ENCODE results near the gene TNS2. TPM values are rescaled to one million over a fixed set of nuclear protein-coding genes. Genes with fewer than 3 reads are reported as not detected.

Gene TNS2
- total and polyA plus RNA-seq, 2 donors (not counting 1 experiment from before 2014, with no cell fraction given): 0.60 to 1.3 TPM

DNA sequence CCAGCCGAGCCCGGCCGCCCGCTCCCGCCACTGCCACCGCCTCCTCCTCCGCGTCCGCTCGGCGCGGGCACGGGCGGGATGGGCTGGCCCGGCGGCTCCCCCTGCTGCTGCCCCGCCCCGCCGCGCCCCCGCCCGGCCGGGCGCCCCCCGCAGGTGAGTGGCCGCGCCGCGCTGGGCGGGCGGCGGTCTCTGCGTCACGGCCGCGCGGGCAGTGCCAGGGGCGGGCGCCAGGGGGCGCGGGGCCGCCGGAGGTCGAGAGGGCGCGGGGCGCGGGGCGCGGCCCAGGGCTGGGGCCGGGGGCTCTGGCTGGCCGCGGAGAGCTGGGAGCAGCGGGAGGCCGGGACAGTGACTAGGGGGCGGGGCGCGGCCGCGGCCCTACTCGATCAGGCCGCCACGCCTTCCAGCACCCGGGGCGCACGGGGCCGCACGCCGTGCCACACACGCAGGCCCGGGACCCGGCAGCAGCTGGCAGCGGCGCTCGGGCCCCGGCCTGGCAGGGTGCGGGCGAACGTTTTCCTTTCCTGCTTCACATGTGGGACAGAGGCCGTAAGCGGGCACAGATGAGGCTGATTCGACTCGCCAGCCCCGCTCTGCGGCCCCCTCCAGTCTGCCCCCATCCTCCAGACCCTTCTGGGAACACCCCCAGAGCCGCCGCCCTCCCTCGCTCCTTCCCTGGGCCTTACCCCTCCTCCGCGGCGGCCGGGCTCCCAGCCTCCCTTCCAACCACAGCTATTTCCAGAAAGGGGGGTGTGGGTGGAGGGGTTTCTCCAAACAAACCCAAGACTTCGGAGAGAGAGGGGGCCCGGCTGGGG, 2.4 kb upstream of the TNS2 start:
- Histone ChIP-seq H3K4me1 (ENCODE audit: control insufficient read depth in 2 of 2, insufficient read depth in 2 of 2, low read length in 2 of 2) (peaks cover 13 to 17% of the 10 kb centered on the region in 2 donors), H3K79me2 (ENCODE audit: control insufficient read depth, insufficient read depth, low read length) (no peaks in the 10 kb centered on the region), H3K9ac (ENCODE audit: low read length) (peak overlapping the region; percentile 92), H3K27ac (ENCODE audit: low read length in 2 of 2) (peak overlapping the region; percentile 38 to 65), H4K20me1 (ENCODE audit: control insufficient read depth, insufficient read depth, low read length, poor library complexity, severe bottlenecking) (no peaks in the 10 kb centered on the region), H3K4me2 (replicated peaks; ENCODE audit: low read depth, low read length, poor library complexity, severe bottlenecking) (peak overlapping the region; percentile 100), H3K4me3 (ENCODE audit: control extremely low read depth in 1 of 5, extremely low read depth in 1 of 5, insufficient read depth in 1 of 5, low read depth in 2 of 5, low read length in 4 of 5) (peak overlapping the region in 4 of 5 experiments; percentile 73 to 92 (median 84)), H3K9me3 (ENCODE audit: control extremely low read depth in 1 of 3, control insufficient read depth in 2 of 3, insufficient read depth in 1 of 3, low read length in 2 of 3) (no peaks in the 10 kb centered on the region), H2AFZ (ENCODE audit: insufficient read depth, low read depth, low read length, poor library complexity, severe bottlenecking) (peak overlapping the region; percentile 100), H3K36me3 (replicated peaks in 1 of 2; ENCODE audit: control extremely low read depth in 1 of 2, control insufficient read depth in 1 of 2, extremely low read depth in 1 of 2, insufficient read depth in 2 of 2, low read length in 1 of 2) (no peaks in the 10 kb centered on the region), H3K27me3 (replicated peaks in 1 of 4; ENCODE audit: control extremely low read depth in 1 of 4, control insufficient read depth in 3 of 4, insufficient read depth in 4 of 4, low read length in 3 of 4) (peaks cover 0 to 2% (median 0%) of the 10 kb centered on the region in 4 experiments)
- peak overlapping the region; percentile 68 for H3K27ac Mint-ChIP-seq
- peak; percentile 86 for DNase-seq
- TF ChIP-seq, protein P1, sequence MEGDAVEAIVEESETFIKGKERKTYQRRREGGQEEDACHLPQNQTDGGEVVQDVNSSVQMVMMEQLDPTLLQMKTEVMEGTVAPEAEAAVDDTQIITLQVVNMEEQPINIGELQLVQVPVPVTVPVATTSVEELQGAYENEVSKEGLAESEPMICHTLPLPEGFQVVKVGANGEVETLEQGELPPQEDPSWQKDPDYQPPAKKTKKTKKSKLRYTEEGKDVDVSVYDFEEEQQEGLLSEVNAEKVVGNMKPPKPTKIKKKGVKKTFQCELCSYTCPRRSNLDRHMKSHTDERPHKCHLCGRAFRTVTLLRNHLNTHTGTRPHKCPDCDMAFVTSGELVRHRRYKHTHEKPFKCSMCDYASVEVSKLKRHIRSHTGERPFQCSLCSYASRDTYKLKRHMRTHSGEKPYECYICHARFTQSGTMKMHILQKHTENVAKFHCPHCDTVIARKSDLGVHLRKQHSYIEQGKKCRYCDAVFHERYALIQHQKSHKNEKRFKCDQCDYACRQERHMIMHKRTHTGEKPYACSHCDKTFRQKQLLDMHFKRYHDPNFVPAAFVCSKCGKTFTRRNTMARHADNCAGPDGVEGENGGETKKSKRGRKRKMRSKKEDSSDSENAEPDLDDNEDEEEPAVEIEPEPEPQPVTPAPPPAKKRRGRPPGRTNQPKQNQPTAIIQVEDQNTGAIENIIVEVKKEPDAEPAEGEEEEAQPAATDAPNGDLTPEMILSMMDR (IDR thresholded peaks at IDR 0.05): peak; percentile 15
- no peak for TF ChIP-seq EZH2 (IDR thresholded peaks at IDR 0.05; ENCODE audit: borderline replicate concordance, insufficient read depth, low read depth, low read length, poor library complexity, severe bottlenecking)
- H3K9me3 Mint-ChIP-seq (ENCODE audit: insufficient read depth): no peaks in the 10 kb centered on the region
- WGBS (ENCODE audit: insufficient coverage): under 1% methylated on average over 83 of the region's 94 CpGs
- no peaks in the 10 kb centered on the region for H3K27me3 Mint-ChIP-seq
- ATAC-seq (ENCODE audit: low read depth): peak; percentile 91
- H3K4me1 Mint-ChIP-seq: peaks cover 9% of the 10 kb centered on the region
- intact Hi-C loops (cut with micrococcal nuclease): loop anchor here (2.0 kb wide), 2 partner anchors 41 to 133 kb away; partner anchors contain the start of genes CSAD, EIF4B and ZNF740
- ChIA-PET CTCF (interaction anchor here (1.0 to 3.2 kb wide), 6 partner anchors 8 to 52 kb away, joined by 3 to 17 read pairs (median 6); no protein-coding TSS in a partner anchor), POLR2A (interaction anchor here (0.9 to 1.2 kb wide), 2 partner anchors 41 to 209 kb away, joined by 3 to 4 read pairs; partner anchors contain the start of gene EIF4B)
- peak overlapping the region; percentile 69 for H3K4me3 Mint-ChIP-seq
